HepG2 (cell line): ENCODE measurements around the gene ZER1. TPM values are rescaled to one million over a fixed set of nuclear protein-coding genes. Genes with fewer than 3 reads are reported as not detected.
A peak's percentile ranks its signal among the peaks of the same experiment; 100 is the strongest.

Experiments used
- ARNTL ChIP-seq: sonication (generic); formaldehyde crosslinking; IDR thresholded peaks from 2 replicates; pipeline ENCODE4 v1.4.0; 2020; ENCODE audit warnings: mild to moderate bottlenecking, missing genetic modification reagents
- CAMTA2 ChIP-seq: sonication (generic); formaldehyde crosslinking; IDR thresholded peaks from 2 replicates; pipeline ENCODE4 v1.4.0; 2020; ENCODE audit warnings: mild to moderate bottlenecking, missing genetic modification reagents, borderline replicate concordance
- DMAP1 ChIP-seq: IDR thresholded peaks from 2 replicates; pipeline ENCODE4 v1.6.1; 2016
- ELF1 ChIP-seq: sonication (generic); formaldehyde crosslinking; IDR thresholded peaks from 2 replicates; pipeline ENCODE4 v1.4.0; 2020; ENCODE audit warnings: missing genetic modification reagents
- IKZF5 ChIP-seq: IDR thresholded peaks from 2 replicates; pipeline ENCODE4 v1.6.1; 2018; ENCODE audit warnings: missing genetic modification reagents, mild to moderate bottlenecking, missing compliant biosample characterization
- KLF6 ChIP-seq: IDR thresholded peaks from 2 replicates; pipeline ENCODE4 v1.8.0; 2016; ENCODE audit warnings: missing biosample characterization, missing genetic modification reagents
- MIER2 ChIP-seq: IDR thresholded peaks from 2 replicates; pipeline ENCODE4 v1.6.1; 2016; ENCODE audit warnings: missing biosample characterization, missing genetic modification reagents
- MLX ChIP-seq: IDR thresholded peaks from 2 replicates; pipeline ENCODE4 v1.6.1; 2016
- MYNN ChIP-seq: sonication (generic); formaldehyde crosslinking; IDR thresholded peaks from 2 replicates; pipeline ENCODE4 v1.4.0; 2020; ENCODE audit warnings: mild to moderate bottlenecking, low read depth, missing genetic modification reagents
- NFIC ChIP-seq: IDR thresholded peaks from 2 replicates; pipeline ENCODE4 v1.6.1; 2012; ENCODE audit warnings: mild to moderate bottlenecking, low read length, inconsistent platforms
- POGK ChIP-seq: sonication (generic); formaldehyde crosslinking; conservative IDR thresholded peaks from 2 replicates; pipeline ENCODE4 v1.8.0; 2022; ENCODE audit warnings: mild to moderate bottlenecking, moderate library complexity, missing genetic modification reagents
- RFX5 ChIP-seq: IDR thresholded peaks from 2 replicates; pipeline ENCODE4 v1.6.1; 2011; ENCODE audit warnings: low read depth, low read length, improper control_type of control experiment
- SOX6 ChIP-seq, 2 experiments: fragments of 450-650 bp in 1 of 2; sonication (generic) in 1 of 2; formaldehyde crosslinking in 1 of 2; IDR thresholded peaks; 2 replicates each; pipeline versions ENCODE4 v1.4.0 to v1.6.1; 2017 to 2020; ENCODE audit warnings: antibody characterized with exemption in 1 of 2, mild to moderate bottlenecking in 1 of 2, missing genetic modification reagents in 1 of 2
- STAT5B ChIP-seq: sonication (generic); formaldehyde crosslinking; IDR thresholded peaks from 2 replicates; pipeline ENCODE4 v1.4.0; 2020; ENCODE audit warnings: missing genetic modification reagents
- TCF7L2 ChIP-seq: IDR thresholded peaks from 2 replicates; pipeline ENCODE4 v1.6.1; 2011; ENCODE audit warnings: mild to moderate bottlenecking, low read depth, low read length, moderate library complexity
- ZFP36L1 ChIP-seq: sonication (generic); formaldehyde crosslinking; IDR thresholded peaks from 2 replicates; pipeline ENCODE4 v1.8.0; 2022; ENCODE audit warnings: mild to moderate bottlenecking, missing genetic modification reagents, moderate library complexity
- ZFYVE20 ChIP-seq: sonication (generic); formaldehyde crosslinking; IDR thresholded peaks from 2 replicates; pipeline ENCODE4 v1.8.0; 2023; ENCODE audit warnings: low read depth, mild to moderate bottlenecking, moderate library complexity, missing genetic modification reagents, borderline replicate concordance
- ZNF205 ChIP-seq: IDR thresholded peaks from 2 replicates; pipeline ENCODE4 v1.6.1; 2018; ENCODE audit warnings: missing biosample characterization, missing genetic modification reagents
- ZNF260 ChIP-seq: sonication (generic); formaldehyde crosslinking; IDR thresholded peaks from 2 replicates; pipeline ENCODE4 v1.4.0; 2020; ENCODE audit warnings: missing genetic modification reagents, low read depth, mild to moderate bottlenecking, borderline replicate concordance
- ZNF574 ChIP-seq: sonication (generic); formaldehyde crosslinking; IDR thresholded peaks from 2 replicates; pipeline ENCODE4 v1.4.0; 2020; ENCODE audit warnings: missing genetic modification reagents
- ZNF772 ChIP-seq: sonication (generic); formaldehyde crosslinking; IDR thresholded peaks from 2 replicates; pipeline ENCODE4 v1.5.0; 2020; ENCODE audit warnings: mild to moderate bottlenecking, missing genetic modification reagents
- polyA plus RNA-seq, 8 experiments: library from polyadenylated mRNA; depleted of rRNA in 3 of 8; stranded (reverse) in 7 of 8; unstranded in 1 of 8; fragments of >200 nt; fragmentation: Illumina TruSeq in 4 of 8; extraction: Trizol in 4 of 8; gene quantifications; 2 replicates each; pipeline versions ENCODE4 v1.2.1 to v1.2.3, GENCODE V29; 2011 to 2016; ENCODE audit warnings: low read depth in 4 of 8, missing spikeins in 1 of 8, mixed read lengths in 1 of 8; ENCODE audit not compliant: insufficient read depth in 1 of 8
- total RNA-seq, 5 experiments: library from RNA; depleted of rRNA; stranded (reverse); fragments of >200 nt; fragmentation: Illumina TruSeq; extraction: Trizol; gene quantifications; 2 replicates each; pipeline ENCODE4 v1.2.3, GENCODE V29; 2016; ENCODE audit warnings: low read depth in 1 of 5

ZER1 gene
- total and polyA plus RNA-seq, 2 of the 13 experiments (the other 11 are each of a cell fraction or from before 2014, with no cell fraction given), result 7.7 to 40.0 TPM

- TF ChIP-seq TCF7L2 (no peak), MIER2 (no peak), ZNF574 (CRISPR knock-in tag) (peak; percentile 94), KLF6 (CRISPR knock-in tag) (peak; percentile 55; the same call in 1 of the 2 replicates), POGK (CRISPR knock-in tag) (peak; percentile 92), SOX6 (IDR thresholded peaks at IDR 0.05) (no peak), SOX6 (CRISPR knock-in tag; IDR thresholded peaks at IDR 0.05) (peak; percentile 68), ELF1 (peak; percentile 77), RFX5 (peak; percentile 79), DMAP1 (peak; percentile 88), MLX (CRISPR knock-in tag) (0 out of 2 replicates have a peak, but pooled peaks have one; percentile 32), IKZF5 (CRISPR knock-in tag) (peak; percentile 96), ZNF260 (CRISPR knock-in tag) (0 out of 2 replicates have a peak, but pooled peaks have one; percentile 28), ARNTL (CRISPR knock-in tag) (peak; percentile 37; the same call in 1 of the 2 replicates), ZFYVE20 (CRISPR knock-in tag) (no peak), CAMTA2 (CRISPR knock-in tag) (no peak), MYNN (no peak), NFIC (no peak), ZNF205 (CRISPR knock-in tag) (peak; percentile 83), STAT5B (CRISPR knock-in tag) (no peak), ZNF772 (CRISPR knock-in tag) (peak; percentile 62), ZFP36L1 (CRISPR knock-in tag) (peak; percentile 80; the same call in 1 of the 2 replicates)
These were observed at the start of gene ZER1 (continued) for GRCh38 chr9:128771745-128772519.
